ENCODE data around the gene CCDC149.

Gene CCDC149

GRCh38 chr4:24934311-24934710 lies 21.5 kb upstream of the CCDC149 start:
- H3K36me3 ChIP-seq, result peaks cover 0 to 11% (median 2%) of the 10 kb centered on the region in 11 experiments; a peak in 7 of 22 replicates

GRCh38 chr4:24933684-24934275 lies 20.9 kb upstream of the CCDC149 start:
- Histone ChIP-seq H3K27me3 (no peaks in the 10 kb centered on the region), H3K27ac (no peak overlapping the region), H3K4me2 (no peak overlapping the region), H3K4me1 (peaks cover 0 to 13% (median 0%) of the 10 kb centered on the region in 10 experiments; a peak in 7 of 20 replicates), H3K9me3 (replicated peaks in 1 of 11) (peaks cover 58 to 66% (median 62%) of the 10 kb centered on the region in 11 experiments), H3K4me3 (no peak overlapping the region), H4K20me1 (no peaks in the 10 kb centered on the region), H3K9ac (no peak overlapping the region), H3K36me3 (peaks cover 0 to 11% (median 2%) of the 10 kb centered on the region in 11 experiments; a peak in 7 of 22 replicates)
- TF ChIP-seq Cebpa-rat (IDR thresholded peaks at IDR 0.05), result no peak

More at GRCh38 chr4:24934311-24934710, 21.5 kb upstream of the CCDC149 start:
- no peak overlapping the region for H3K4me2 ChIP-seq
- TF ChIP-seq Cebpa-rat (IDR thresholded peaks at IDR 0.05), result no peak
- no peaks in the 10 kb centered on the region for H3K27me3 ChIP-seq
- no peak overlapping the region for H3K4me3 ChIP-seq
- H3K4me1 ChIP-seq, result peaks cover 0 to 8% (median 0%) of the 10 kb centered on the region in 10 experiments; a peak in 1 of 20 replicates
- H3K9ac ChIP-seq, result no peak overlapping the region
- H3K9me3 ChIP-seq (replicated peaks in 1 of 11), result peaks cover 61 to 72% (median 64%) of the 10 kb centered on the region in 11 experiments
- no peak overlapping the region for H3K27ac ChIP-seq
- no peaks in the 10 kb centered on the region for H4K20me1 ChIP-seq

GRCh38 chr4:24932515-24933225 lies 19.8 kb upstream of the CCDC149 start:
- H3K27ac ChIP-seq, result no peak overlapping the region
- TF ChIP-seq Cebpa-rat (IDR thresholded peaks at IDR 0.05), result no peak
- H3K4me2 ChIP-seq, result no peak overlapping the region

GRCh38 chr4:24930151-24930550 lies 17.3 kb upstream of the CCDC149 start:
- Histone ChIP-seq H3K4me2 (no peak overlapping the region), H3K36me3 (peaks cover 0 to 5% (median 0%) of the 10 kb centered on the region in 11 experiments; a peak in 2 of 22 replicates), H3K27me3 (no peaks in the 10 kb centered on the region), H4K20me1 (no peaks in the 10 kb centered on the region), H3K4me3 (no peak overlapping the region), H3K27ac (no peak overlapping the region), H3K9me3 (replicated peaks in 1 of 11) (peaks cover 28 to 47% (median 34%) of the 10 kb centered on the region in 11 experiments), H3K4me1 (peaks cover 0 to 43% (median 11%) of the 10 kb centered on the region in 10 experiments; a peak in 13 of 20 replicates), H3K9ac (no peak overlapping the region)
- TF ChIP-seq Cebpa-rat (IDR thresholded peaks at IDR 0.05), result no peak

More at GRCh38 chr4:24932515-24933225, 19.8 kb upstream of the CCDC149 start:
- Histone ChIP-seq H4K20me1 (no peaks in the 10 kb centered on the region), H3K9ac (no peak overlapping the region), H3K9me3 (replicated peaks in 1 of 11) (peaks cover 47 to 55% (median 51%) of the 10 kb centered on the region in 11 experiments), H3K4me1 (peaks cover 0 to 22% (median 0%) of the 10 kb centered on the region in 10 experiments; a peak in 8 of 20 replicates), H3K27me3 (no peaks in the 10 kb centered on the region), H3K4me3 (no peak overlapping the region), H3K36me3 (peaks cover 0 to 11% (median 2%) of the 10 kb centered on the region in 11 experiments; a peak in 7 of 22 replicates)

GRCh38 chr4:24928708-24929107 lies 15.9 kb upstream of the CCDC149 start:
- no peaks in the 10 kb centered on the region for H4K20me1 ChIP-seq
- H3K27me3 ChIP-seq, result no peaks in the 10 kb centered on the region
- H3K27ac ChIP-seq, result no peak overlapping the region
- no peak overlapping the region for H3K4me3 ChIP-seq
- no peak for TF ChIP-seq Cebpa-rat (IDR thresholded peaks at IDR 0.05)
- peak overlapping the region in 5 of 11 experiments; percentile 24 to 48 (median 44); a peak in 8 of 22 replicates for H3K4me2 ChIP-seq
- H3K9ac ChIP-seq, result no peak overlapping the region
- peaks cover 2 to 43% (median 13%) of the 10 kb centered on the region in 10 experiments; a peak in 15 of 20 replicates for H3K4me1 ChIP-seq
- peaks cover 17 to 43% (median 32%) of the 10 kb centered on the region in 11 experiments for H3K9me3 ChIP-seq (replicated peaks in 1 of 11)
- no peaks in the 10 kb centered on the region for H3K36me3 ChIP-seq

- no peak overlapping the region for H3K4me3 ChIP-seq
- no peaks in the 10 kb centered on the region for H3K27me3 ChIP-seq
- TF ChIP-seq Cebpa-rat (IDR thresholded peaks at IDR 0.05), result no peak
- H3K4me1 ChIP-seq, result peaks cover 5 to 43% (median 15%) of the 10 kb centered on the region in 10 experiments; a peak in 16 of 20 replicates
- H3K36me3 ChIP-seq, result no peaks in the 10 kb centered on the region
- peak overlapping the region in 3 of 11 experiments; percentile 24 to 57 (median 36); a peak in 6 of 22 replicates for H3K27ac ChIP-seq
- no peak overlapping the region for H3K9ac ChIP-seq
- H3K4me2 ChIP-seq, result peak overlapping the region in 7 of 11 experiments; percentile 16 to 78 (median 55); a peak in 12 of 22 replicates
- peaks cover 5 to 29% (median 19%) of the 10 kb centered on the region in 11 experiments; a peak in 15 of 22 replicates for H3K9me3 ChIP-seq (replicated peaks in 1 of 11)
- no peaks in the 10 kb centered on the region for H4K20me1 ChIP-seq
Observed at GRCh38 chr4:24927049-24927448, 14.2 kb upstream of the CCDC149 start.

- H3K4me3 ChIP-seq, result no peak overlapping the region
- no peak overlapping the region for H3K9ac ChIP-seq
- no peak for TF ChIP-seq Cebpa-rat (IDR thresholded peaks at IDR 0.05)
- no peaks in the 10 kb centered on the region for H3K27me3 ChIP-seq
- H3K4me2 ChIP-seq, result no peak overlapping the region
- no peaks in the 10 kb centered on the region for H4K20me1 ChIP-seq
- no peak overlapping the region for H3K27ac ChIP-seq
- peaks cover 5 to 40% (median 15%) of the 10 kb centered on the region in 10 experiments; a peak in 16 of 20 replicates for H3K4me1 ChIP-seq
- peaks cover 24 to 54% (median 42%) of the 10 kb centered on the region in 11 experiments for H3K9me3 ChIP-seq (replicated peaks in 1 of 11)
- peaks cover 0 to 11% (median 0%) of the 10 kb centered on the region in 11 experiments; a peak in 2 of 22 replicates for H3K36me3 ChIP-seq
Observed at GRCh38 chr4:24924309-24924781, 11.5 kb upstream of the CCDC149 start.

GRCh38 chr4:24923550-24923949 lies 10.7 kb upstream of the CCDC149 start:
- TF ChIP-seq Cebpa-rat (IDR thresholded peaks at IDR 0.05), result no peak
- Histone ChIP-seq H3K27ac (no peak overlapping the region), H3K36me3 (peaks cover 0 to 12% (median 0%) of the 10 kb centered on the region in 11 experiments; a peak in 2 of 22 replicates), H3K4me2 (peak overlapping the region in 4 of 11 experiments; percentile 11 to 21 (median 17); a peak in 4 of 22 replicates), H3K27me3 (no peaks in the 10 kb centered on the region), H4K20me1 (no peaks in the 10 kb centered on the region), H3K4me1 (peaks cover 5 to 34% (median 15%) of the 10 kb centered on the region in 10 experiments; a peak in 16 of 20 replicates), H3K9me3 (replicated peaks in 1 of 11) (peaks cover 29 to 62% (median 50%) of the 10 kb centered on the region in 11 experiments), H3K9ac (no peak overlapping the region), H3K4me3 (no peak overlapping the region)

All from BLaER1 treated with 17β-estradiol and CSF1 and Interleukin-3, amounts not matched to agents 10 nM and 100 nM (cell line).